Esophagus squamous epithelium (tissue), 5 donors: ENCODE measurements around the gene MAD2L1BP. TPM values are rescaled to one million over a fixed set of nuclear protein-coding genes. Genes with fewer than 3 reads are reported as not detected.

Source experiments
- DNase-seq: peaks from one replicate; lab custom pipeline; 2025; lab: John Stamatoyannopoulos, UW
- H3K27ac ChIP-seq, 4 donors: fragments of 200-600 bp; sonication (generic); one replicate each; pipeline ENCODE4 v1.5.1; 2016 to 2019; ENCODE audit warnings: mild to moderate bottlenecking in 1 of 4
- H3K27me3 ChIP-seq, 4 donors: fragments of 200-600 bp; sonication (generic); 1 replicate in 3 of 4; 2 replicates in 1 of 4; pipeline versions ENCODE4 v1.5.1 to v1.6.0; 2017 to 2021; ENCODE audit warnings: antibody characterized with exemption in 1 of 4
- H3K36me3 ChIP-seq, 3 donors: fragments of 200-600 bp; sonication (generic); one replicate each; pipeline ENCODE4 v1.5.1; 2016 to 2019
- H3K4me1 ChIP-seq, 3 donors: fragments of 200-600 bp; sonication (generic); one replicate each; pipeline ENCODE4 v1.5.1; 2017 to 2019
- H3K4me3 ChIP-seq, 4 donors: fragments of 200-600 bp; sonication (generic); 1 replicate in 3 of 4; 2 replicates in 1 of 4; pipeline ENCODE4 v1.5.1; 2016 to 2019; ENCODE audit warnings: mild to moderate bottlenecking in 2 of 4, moderate library complexity in 1 of 4
- H3K9me3 ChIP-seq, 3 donors: fragments of 200-600 bp; sonication (generic); one replicate each; pipeline ENCODE4 v1.5.1; 2016 to 2019
- CTCF ChIP-seq, 6 experiments: fragments of 450-650 bp in 4 of 6; fragments of 200-600 bp in 2 of 6; sonication (generic) in 2 of 6; IDR thresholded peaks; one replicate each; pipeline ENCODE4 v1.5.1; 2016 to 2019; ENCODE audit warnings: antibody characterized with exemption in 6 of 6, mild to moderate bottlenecking in 4 of 6, moderate library complexity in 4 of 6
- POLR2A ChIP-seq, 4 donors: fragments of 450-650 bp; IDR thresholded peaks; one replicate each; pipeline ENCODE4 v1.6.1; 2017; ENCODE audit warnings: antibody characterized with exemption in 4 of 4, mild to moderate bottlenecking in 4 of 4, moderate library complexity in 3 of 4
- WGBS, 2 donors: methylation state at CpG; one replicate each; pipeline ENCODE4 v1.1.5; 2018; 5-methylcytosine and 5-hydroxymethylcytosine counted together
- intact Hi-C: fragments of 100-400 bp; cut with DNase I; formaldehyde crosslinking; loops from one replicate; pipeline ENCODE4 v1.15.0; 2022
- total RNA-seq, 4 donors: library from RNA; depleted of rRNA; stranded (reverse); fragments of >200 nt; gene quantifications; one replicate each; pipeline ENCODE4 v1.1.0, GENCODE V29; 2016
- donor health status: DM: yes; HTN: yes; CAD: no.

Gene MAD2L1BP
- total RNA-seq, 4 donors from 2014 or later = 14.4 to 31.9 (median 22.7) TPM

GRCh38 chr6:43624786-43625288 is 10.8 kb upstream of the MAD2L1BP start:
- no peak for DNase-seq

GRCh38 chr6:43625393-43625992 is 10.1 kb upstream of the MAD2L1BP start:
- H3K36me3 ChIP-seq = peaks cover 44 to 63% (median 45%) of the 10 kb centered on the region in 3 donors
- 95 to 97% methylated on average over 7 to 8 of the region's 16 CpGs for WGBS, 2 donors
- intact Hi-C loops = no loop called here
- no peaks in the 10 kb centered on the region for H3K9me3 ChIP-seq
- TF ChIP-seq CTCF (IDR thresholded peaks at IDR 0.05) (no peak), POLR2A (IDR thresholded peaks at IDR 0.05) (no peak)
- peaks cover 18 to 33% (median 19%) of the 10 kb centered on the region in 3 donors for H3K4me1 ChIP-seq
- H3K27me3 ChIP-seq = no peaks in the 10 kb centered on the region
- H3K4me3 ChIP-seq = no peak overlapping the region
- H3K27ac ChIP-seq = no peak overlapping the region
- DNase-seq = no peak

More at GRCh38 chr6:43624786-43625288, 10.8 kb upstream of the MAD2L1BP start:
- TF ChIP-seq CTCF (IDR thresholded peaks at IDR 0.05) (no peak), POLR2A (IDR thresholded peaks at IDR 0.05) (no peak)
- Histone ChIP-seq H3K4me3 (no peak overlapping the region), H3K27ac (no peak overlapping the region), H3K36me3 (peaks cover 44 to 70% (median 45%) of the 10 kb centered on the region in 3 donors), H3K9me3 (no peaks in the 10 kb centered on the region), H3K4me1 (peaks cover 18 to 28% (median 19%) of the 10 kb centered on the region in 3 donors), H3K27me3 (no peaks in the 10 kb centered on the region)
- WGBS, 2 donors = 69 to 84% methylated on average over 6 to 7 of the region's 7 CpGs
- intact Hi-C loops = no loop called here

GRCh38 chr6:43627008-43627825 is 8.4 kb upstream of the MAD2L1BP start:
- WGBS, 2 donors = 69 to 73% methylated on average over 4 to 5 of the region's 5 CpGs
- H3K4me1 ChIP-seq = peaks cover 18 to 39% (median 19%) of the 10 kb centered on the region in 3 donors
- DNase-seq = no peak
- TF ChIP-seq CTCF (IDR thresholded peaks at IDR 0.05) (no peak), POLR2A (IDR thresholded peaks at IDR 0.05) (no peak)
- intact Hi-C loops = no loop called here
- H3K27me3 ChIP-seq = no peaks in the 10 kb centered on the region
- H3K9me3 ChIP-seq = no peaks in the 10 kb centered on the region
- peak overlapping the region in 2 of 4 donors; percentile 84 to 95 for H3K4me3 ChIP-seq
- peaks cover 29 to 46% (median 31%) of the 10 kb centered on the region in 3 donors for H3K36me3 ChIP-seq
- peak overlapping the region; percentile 86 to 99 (median 98) for H3K27ac ChIP-seq

- no peak for DNase-seq
- H3K27ac ChIP-seq = peak overlapping the region; percentile 98 to 99 (median 98)
- peaks cover 20 to 32% (median 25%) of the 10 kb centered on the region in 3 donors for H3K36me3 ChIP-seq
- peaks cover 18 to 39% (median 19%) of the 10 kb centered on the region in 3 donors for H3K4me1 ChIP-seq
- intact Hi-C loops = no loop called here
- H3K4me3 ChIP-seq = peak overlapping the region; percentile 80 to 95 (median 82)
- no peaks in the 10 kb centered on the region for H3K9me3 ChIP-seq
- H3K27me3 ChIP-seq = no peaks in the 10 kb centered on the region
- WGBS, 2 donors = 1% methylated on average over 21 to 23 of the region's 25 CpGs
- TF ChIP-seq CTCF (IDR thresholded peaks at IDR 0.05) = no peak
- no peak for TF ChIP-seq POLR2A (IDR thresholded peaks at IDR 0.05)
Measured at GRCh38 chr6:43628393-43629103, 7.1 kb upstream of the MAD2L1BP start.
